ENCODE measurements around the gene PRRT2.

The PRRT2 gene

DNA sequence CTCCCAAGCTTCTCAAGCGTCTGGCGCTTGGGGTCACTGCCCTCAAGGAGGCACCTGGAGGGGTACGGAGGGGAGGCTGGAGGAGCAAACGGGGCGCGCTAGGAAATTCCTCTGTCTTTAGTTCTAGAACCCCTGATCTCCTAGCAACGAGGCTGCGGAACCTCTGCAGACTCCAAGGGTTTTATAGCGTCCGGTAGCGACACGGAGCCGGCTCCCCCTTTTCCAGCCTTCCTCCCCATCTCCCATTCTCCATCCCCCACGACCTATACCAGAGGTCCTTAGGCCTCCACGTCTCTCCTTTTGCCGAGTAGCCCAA is 51.6 kb downstream of the PRRT2 start:
- TF ChIP-seq, protein P1, sequence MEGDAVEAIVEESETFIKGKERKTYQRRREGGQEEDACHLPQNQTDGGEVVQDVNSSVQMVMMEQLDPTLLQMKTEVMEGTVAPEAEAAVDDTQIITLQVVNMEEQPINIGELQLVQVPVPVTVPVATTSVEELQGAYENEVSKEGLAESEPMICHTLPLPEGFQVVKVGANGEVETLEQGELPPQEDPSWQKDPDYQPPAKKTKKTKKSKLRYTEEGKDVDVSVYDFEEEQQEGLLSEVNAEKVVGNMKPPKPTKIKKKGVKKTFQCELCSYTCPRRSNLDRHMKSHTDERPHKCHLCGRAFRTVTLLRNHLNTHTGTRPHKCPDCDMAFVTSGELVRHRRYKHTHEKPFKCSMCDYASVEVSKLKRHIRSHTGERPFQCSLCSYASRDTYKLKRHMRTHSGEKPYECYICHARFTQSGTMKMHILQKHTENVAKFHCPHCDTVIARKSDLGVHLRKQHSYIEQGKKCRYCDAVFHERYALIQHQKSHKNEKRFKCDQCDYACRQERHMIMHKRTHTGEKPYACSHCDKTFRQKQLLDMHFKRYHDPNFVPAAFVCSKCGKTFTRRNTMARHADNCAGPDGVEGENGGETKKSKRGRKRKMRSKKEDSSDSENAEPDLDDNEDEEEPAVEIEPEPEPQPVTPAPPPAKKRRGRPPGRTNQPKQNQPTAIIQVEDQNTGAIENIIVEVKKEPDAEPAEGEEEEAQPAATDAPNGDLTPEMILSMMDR (IDR thresholded peaks at IDR 0.05; ENCODE audit: insufficient read depth, low read depth, low read length, missing control alignments) = no peak
- no peak for DNase-seq (ENCODE audit: low read depth)
- peak overlapping the region; percentile 81 for H3K4me3 ChIP-seq (ENCODE audit: low read length)

DNA sequence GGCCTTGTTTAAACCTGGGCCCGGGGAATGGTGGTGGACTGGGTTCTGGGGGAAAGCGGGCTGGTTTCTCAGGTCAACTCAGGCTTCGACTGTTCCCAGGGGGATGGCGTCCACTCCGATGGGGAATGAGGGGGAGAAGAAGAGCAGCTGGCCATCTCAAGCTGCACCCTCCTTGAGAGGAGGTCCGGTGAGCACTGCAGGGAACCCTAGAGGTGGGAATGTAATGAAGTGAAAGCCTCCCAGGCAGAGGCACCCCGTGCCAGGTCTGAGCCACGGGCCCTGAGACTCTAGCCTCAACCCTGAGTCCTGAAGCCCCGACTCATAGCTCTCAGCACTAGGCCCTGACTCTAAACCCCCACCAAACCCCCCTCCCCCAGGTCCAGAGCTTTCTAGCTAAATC is 52.2 kb downstream of the PRRT2 start:
- no peak overlapping the region for H3K4me3 ChIP-seq (ENCODE audit: low read length)
- no peak for DNase-seq (ENCODE audit: low read depth)
- TF ChIP-seq, protein P1 (IDR thresholded peaks at IDR 0.05; ENCODE audit: insufficient read depth, low read depth, low read length, missing control alignments) = no peak

Data from epithelial cell of esophagus (primary cell).